Endothelial cell of umbilical vein (primary cell): ENCODE results near the gene SERPIND1. TPM values are rescaled to one million over a fixed set of nuclear protein-coding genes. Genes with fewer than 3 reads are reported as not detected.

Experiments used
- BruUV-seq: library from RNA; stranded (reverse); fragments of 400-500 nt; replicated peaks from 2 replicates; lab custom pipeline; 2021; lab: Mats Ljungman, UMichigan
- CTCF ChIA-PET: fragments of 300-600, 350-600 bp; sonication (Branson Sonifier 250); formaldehyde crosslinking; loops from one replicate; lab custom pipeline; 2021; ENCODE audit warnings: antibody characterized with exemption, inconsistent platforms; lab: Charles Lee
- POLR2A ChIA-PET: fragments of 300-600, 350-600 bp; sonication (Branson Sonifier 250); formaldehyde crosslinking; loops from one replicate; lab custom pipeline; 2021; ENCODE audit warnings: antibody characterized with exemption, inconsistent platforms; lab: Charles Lee
- DNase-seq: peaks from one replicate; pipeline ENCODE4 v3.0.0-alpha.2; 2011; ENCODE audit warnings: low read depth, low spot score
- FAIRE-seq: peaks from 2 replicates; lab custom pipeline; 2011; peaks lifted over from hg19 to GRCh38; lab: Jason Lieb, UNC
- H2AFZ ChIP-seq: 2 replicates; pipeline ENCODE4 v1.6.0; 2012; ENCODE audit warnings: low read depth, low read length, control low read depth, inconsistent platforms
- H3K27ac ChIP-seq: 2 replicates; pipeline ENCODE4 v1.5.1; 2011; ENCODE audit warnings: low read depth, mild to moderate bottlenecking, control low read depth, low read length, moderate library complexity; ENCODE audit not compliant: insufficient read depth
- H3K27me3 ChIP-seq, 2 experiments: 2 replicates each; pipeline versions ENCODE4 v1.6.0 to v1.6.1; 2011; ENCODE audit warnings: low read length in 2 of 2, mixed read lengths in 1 of 2; ENCODE audit not compliant: control insufficient read depth in 2 of 2, insufficient read depth in 2 of 2
- H3K36me3 ChIP-seq, 2 experiments: 2 replicates in 1 of 2; 3 replicates in 1 of 2; pipeline ENCODE4 v1.5.1; 2011; ENCODE audit warnings: low read length in 2 of 2, mild to moderate bottlenecking in 1 of 2, moderate library complexity in 1 of 2; ENCODE audit not compliant: control insufficient read depth in 2 of 2, insufficient read depth in 2 of 2; ENCODE audit errors: extremely low read depth in 1 of 2
- H3K4me1 ChIP-seq: 3 replicates; pipeline ENCODE4 v1.5.1; 2011; ENCODE audit warnings: mild to moderate bottlenecking, low read length; ENCODE audit not compliant: control insufficient read depth, insufficient read depth; ENCODE audit errors: extremely low read depth
- H3K4me2 ChIP-seq: 2 replicates; pipeline ENCODE4 v1.6.1; 2011; ENCODE audit warnings: low read length, control low read depth, mixed read lengths; ENCODE audit not compliant: insufficient read depth
- H3K4me3 ChIP-seq, 3 experiments: fragments of 200-600 bp in 1 of 3; sonication (generic), shearing (Covaris generic) in 1 of 3; replicated peaks in 1 of 3; 2 replicates each; pipeline ENCODE4 v1.5.1; 2011 to 2016; ENCODE audit warnings: control low read depth in 3 of 3, low read length in 3 of 3, mild to moderate bottlenecking in 2 of 3, inconsistent platforms in 1 of 3, low read depth in 1 of 3, moderate library complexity in 1 of 3; ENCODE audit not compliant: insufficient read depth in 1 of 3
- H3K79me2 ChIP-seq: 2 replicates; pipeline ENCODE4 v1.6.0; 2012; ENCODE audit warnings: low read length, inconsistent platforms; ENCODE audit not compliant: control insufficient read depth, insufficient read depth
- H3K9ac ChIP-seq: replicated peaks from 2 replicates; pipeline ENCODE3; 2011; ENCODE audit warnings: low read length, control low read depth; ENCODE audit not compliant: insufficient read depth; ENCODE audit errors: extremely low read depth
- H3K9me1 ChIP-seq: replicated peaks from 3 replicates; pipeline ENCODE4 v1.6.0; 2011; ENCODE audit warnings: mild to moderate bottlenecking, low read length; ENCODE audit not compliant: control insufficient read depth, insufficient read depth; ENCODE audit errors: extremely low read depth
- H3K9me3 ChIP-seq: replicated peaks from 2 replicates; pipeline ENCODE4 v1.5.1; 2012; ENCODE audit warnings: low read length, inconsistent platforms; ENCODE audit not compliant: control insufficient read depth, insufficient read depth
- H4K20me1 ChIP-seq: replicated peaks from 2 replicates; pipeline ENCODE3; 2011; ENCODE audit warnings: mild to moderate bottlenecking, low read length; ENCODE audit not compliant: control insufficient read depth, insufficient read depth; ENCODE audit errors: extremely low read depth
- EZH2 ChIP-seq: IDR thresholded peaks from 2 replicates; pipeline ENCODE4 v1.6.1; 2012; ENCODE audit warnings: borderline replicate concordance, low read depth, mild to moderate bottlenecking, moderate library complexity, low read length, inconsistent platforms; ENCODE audit not compliant: severe bottlenecking
- GATA2 ChIP-seq: IDR thresholded peaks from 2 replicates; pipeline ENCODE4 v1.7.0; 2011; ENCODE audit warnings: low read depth, mild to moderate bottlenecking, moderate library complexity, mixed read lengths, low read length; ENCODE audit not compliant: insufficient read length, insufficient read depth
- JUN ChIP-seq: IDR thresholded peaks from 2 replicates; pipeline ENCODE4 v1.6.1; 2011; ENCODE audit warnings: borderline replicate concordance, low read depth; ENCODE audit not compliant: insufficient read length, insufficient read depth
- MYC ChIP-seq: IDR thresholded peaks from one replicate; pipeline ENCODE4 v1.6.1; 2011; ENCODE audit warnings: mild to moderate bottlenecking, low read depth, low read length
- POLR2A ChIP-seq: IDR thresholded peaks from 2 replicates; pipeline ENCODE4 v1.6.1; 2012; ENCODE audit warnings: low read depth, mild to moderate bottlenecking, control low read depth, low read length
- dilution Hi-C: fragments of 300-500 bp; cut with MboI; formaldehyde crosslinking; loops from one replicate; pipeline ENCODE4 v1.15.0; 2019; ENCODE audit warnings: low sequenced_read_pairs; ENCODE audit not compliant: extremely low pct_ligation_motif_present
- intact Hi-C: fragments of 100-400 bp; cut with micrococcal nuclease; formaldehyde crosslinking; loops from one replicate; pipeline ENCODE4 v1.10.0; 2022
- polyA plus RNA-seq, 4 experiments: library from polyadenylated mRNA; depleted of rRNA in 3 of 4; stranded (reverse) in 3 of 4; unstranded in 1 of 4; fragments of >200 nt; gene quantifications; 2 replicates each; pipeline versions ENCODE4 v1.2.1 to v1.2.3, GENCODE V29; 2011 to 2012; ENCODE audit warnings: missing spikeins in 1 of 4
- total RNA-seq: library from RNA; stranded (reverse); gene quantifications from 2 replicates; pipeline ENCODE4 v1.2.3, GENCODE V29; 2021
- TF ChIP-seq, protein P1 (sequence below): IDR thresholded peaks from 2 replicates; pipeline ENCODE4 v1.6.1; 2011; ENCODE audit not compliant: insufficient read depth, insufficient read length

Gene SERPIND1
- total and polyA plus RNA-seq, 2 donors (not counting 3 experiments of a cell fraction or from before 2014, with no cell fraction given), result 0.94 to 1.8 TPM

DNA sequence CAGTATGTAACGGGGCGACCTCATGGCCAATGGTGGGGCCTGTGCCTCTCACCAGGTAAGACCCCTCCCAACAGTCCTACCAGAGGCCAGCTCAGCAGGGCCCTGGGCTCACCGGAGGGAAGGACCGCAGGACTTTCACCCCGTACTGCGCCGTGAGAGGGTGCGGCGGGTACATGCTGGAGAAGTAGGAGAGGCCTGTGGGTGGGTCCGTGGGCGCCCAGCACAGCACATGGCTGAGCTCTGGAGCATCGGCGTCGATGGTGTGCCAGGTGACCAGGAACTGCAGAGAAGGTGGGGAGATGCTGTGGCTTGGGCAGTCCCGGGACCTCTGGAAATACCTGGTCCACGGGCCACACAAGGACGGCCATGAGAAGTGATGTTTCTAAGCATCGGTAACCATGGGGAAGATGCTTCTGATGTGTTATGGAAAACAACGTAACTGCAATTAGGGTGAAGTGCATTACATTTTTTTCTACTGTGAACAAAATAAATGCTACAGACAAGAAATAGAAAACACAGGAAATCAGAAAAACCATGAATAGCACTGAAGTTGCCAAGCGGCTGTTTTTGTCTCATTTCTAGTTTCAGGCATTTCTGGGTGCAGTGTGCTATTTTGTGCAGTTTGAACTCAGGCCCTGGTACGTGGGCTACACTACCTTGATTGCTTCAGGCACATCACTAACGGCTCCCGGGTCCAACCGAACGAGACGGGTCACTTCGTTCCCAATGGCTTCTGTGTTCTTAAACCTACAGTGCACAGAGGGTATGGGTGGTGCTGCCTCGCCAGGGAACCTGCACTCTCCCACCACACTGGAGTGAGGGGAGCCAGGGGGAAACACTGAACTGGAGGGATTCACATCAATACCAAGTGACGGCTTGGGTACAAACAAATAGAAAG, 46.5 kb upstream of the SERPIND1 start:
- ChIA-PET POLR2A (no interaction called here), CTCF (no interaction called here)
- H3K9me1 ChIP-seq, result no peaks in the 10 kb centered on the region
- TF ChIP-seq, protein P1, sequence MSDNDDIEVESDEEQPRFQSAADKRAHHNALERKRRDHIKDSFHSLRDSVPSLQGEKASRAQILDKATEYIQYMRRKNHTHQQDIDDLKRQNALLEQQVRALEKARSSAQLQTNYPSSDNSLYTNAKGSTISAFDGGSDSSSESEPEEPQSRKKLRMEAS, result no peak
- no peak for TF ChIP-seq EZH2
- TF ChIP-seq POLR2A, result no peak
- TF ChIP-seq MYC, result no peak
- H4K20me1 ChIP-seq, result no peaks in the 10 kb centered on the region
- no peaks in the 10 kb centered on the region for H3K4me1 ChIP-seq
- no peaks in the 10 kb centered on the region for H3K27me3 ChIP-seq
- no TSS peak for BruUV-seq
- no peak overlapping the region for H2AFZ ChIP-seq
- DNase-seq, result no peak
- FAIRE-seq, result no peak
- H3K9ac ChIP-seq, result no peak overlapping the region
- H3K9me3 ChIP-seq, result no peaks in the 10 kb centered on the region
- no peak overlapping the region for H3K4me2 ChIP-seq
- peaks cover 0 to 23% of the 10 kb centered on the region in 2 experiments for H3K36me3 ChIP-seq
- no peak overlapping the region for H3K4me3 ChIP-seq
- intact Hi-C loops (no loop called here), dilution Hi-C loops (no loop called here)
- no peak overlapping the region for H3K27ac ChIP-seq
- H3K79me2 ChIP-seq, result no peaks in the 10 kb centered on the region

DNA sequence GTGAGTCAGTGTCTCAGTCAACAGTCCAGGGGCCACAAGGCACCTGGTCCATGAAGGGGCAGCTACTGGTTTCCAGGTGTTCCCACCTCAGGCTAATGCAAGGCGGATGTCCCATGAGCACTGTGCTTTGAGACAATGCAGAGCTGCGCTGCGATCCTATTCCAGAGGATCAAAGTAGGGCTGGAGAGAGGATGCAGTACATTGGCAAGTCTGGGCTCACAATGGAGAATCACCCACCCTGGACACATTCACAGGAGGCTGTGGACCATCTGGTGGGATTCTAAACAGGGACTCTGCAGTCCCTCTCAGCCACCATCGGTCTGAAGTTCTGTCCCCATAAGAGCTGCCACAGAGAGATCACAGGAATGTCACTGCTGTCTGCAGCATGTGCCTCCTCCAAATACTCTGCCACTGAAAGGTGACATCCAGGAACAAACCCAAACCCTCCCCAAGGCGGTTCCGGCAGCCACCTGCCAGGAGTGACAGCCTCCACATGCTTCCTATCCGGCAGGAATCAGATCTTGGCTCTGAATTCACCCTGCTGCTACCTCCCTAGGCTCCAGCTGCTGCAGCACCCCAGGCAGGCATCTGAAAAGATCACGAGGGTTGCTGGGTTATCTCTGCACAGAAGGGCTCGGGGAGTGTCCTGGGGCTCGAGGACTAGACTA, 45.3 kb upstream of the SERPIND1 start:
- BruUV-seq, result no TSS peak
- TF ChIP-seq GATA2 (no peak), POLR2A (no peak), JUN (no peak), MYC (no peak)
- TF ChIP-seq, protein P1, result no peak
- Histone ChIP-seq H3K27me3 (no peaks in the 10 kb centered on the region), H3K9ac (no peak overlapping the region), H3K27ac (no peak overlapping the region), H3K4me1 (no peaks in the 10 kb centered on the region), H4K20me1 (no peaks in the 10 kb centered on the region), H3K4me2 (no peak overlapping the region), H3K9me3 (no peaks in the 10 kb centered on the region), H3K36me3 (peaks cover 0 to 23% of the 10 kb centered on the region in 2 experiments), H3K4me3 (no peak overlapping the region), H3K79me2 (no peaks in the 10 kb centered on the region), H2AFZ (no peak overlapping the region), H3K9me1 (no peaks in the 10 kb centered on the region)
- ChIA-PET CTCF (interaction anchor here (1.0 kb wide), 1 partner anchor 56 kb away, joined by 3 read pairs; no protein-coding TSS in a partner anchor), POLR2A (no interaction called here)
- DNase-seq, result no peak
- FAIRE-seq, result no peak
- intact Hi-C loops (no loop called here), dilution Hi-C loops (no loop called here)
